A549 (cell line): ENCODE measurements around the gene SEC16B.

Experiments used
- BHLHE40 ChIP-seq: IDR thresholded peaks from 2 replicates; pipeline ENCODE4 v1.6.1; 2012; ENCODE audit warnings: low read depth, low read length, inconsistent platforms
- CEBPB ChIP-seq, 2 experiments: fragments of >200 bp in 1 of 2; sonication (Bioruptor Twin) in 1 of 2; formaldehyde crosslinking in 1 of 2; IDR thresholded peaks; 2 replicates each; pipeline ENCODE4 v1.6.1; 2012 to 2016
- CHD4 ChIP-seq: fragments of 200-600 bp; sonication (generic); IDR thresholded peaks from 2 replicates; pipeline ENCODE4 v1.6.1; 2016; ENCODE audit warnings: antibody characterized with exemption, mild to moderate bottlenecking, borderline replicate concordance
- CTCF ChIP-seq: fragments of >200 bp; sonication (Bioruptor Twin); formaldehyde crosslinking; IDR thresholded peaks from 3 replicates; pipeline ENCODE4 v1.5.1; 2016
- EP300 ChIP-seq, 2 experiments: fragments of >200 bp; sonication (Bioruptor Twin); formaldehyde crosslinking; IDR thresholded peaks; 2 replicates in 1 of 2; 3 replicates in 1 of 2; pipeline ENCODE4 v1.6.1; 2016 to 2017
- KDM5A ChIP-seq: fragments of 200-600 bp; sonication (generic); IDR thresholded peaks from 2 replicates; pipeline ENCODE4 v1.6.1; 2016; ENCODE audit warnings: antibody characterized with exemption, mild to moderate bottlenecking
- MAZ ChIP-seq: fragments of 150-350 bp; IDR thresholded peaks from 2 replicates; pipeline ENCODE4 v1.6.1; 2014; ENCODE audit warnings: antibody characterized with exemption, low read depth, low read length, borderline replicate concordance
- NPAS2 ChIP-seq: fragments of 250-450 bp; sonication (Bioruptor Pico); IDR thresholded peaks from 2 replicates; pipeline ENCODE4 v1.8.0; 2022; ENCODE audit warnings: mild to moderate bottlenecking, moderate library complexity, borderline replicate concordance
- POLR2A ChIP-seq: IDR thresholded peaks from 2 replicates; pipeline ENCODE4 v1.6.1; 2012; ENCODE audit warnings: mild to moderate bottlenecking, low read length

- TF ChIP-seq CEBPB (IDR thresholded peaks at IDR 0.05) (no peak), CTCF (no peak), KDM5A (no peak), POLR2A (no peak), EP300 (IDR thresholded peaks at IDR 0.05) (no peak), MAZ (no peak), CHD4 (no peak), NPAS2 (no peak), BHLHE40 (no peak)
These were observed 31.9 kb downstream of the SEC16B start for GRCh38 chr1:177937931-177938330.
